ENCODE results near the gene CRB2.
"Not testable (repeated sequence)": the region's sequence is repeated elsewhere in the genome, so short reads cannot be mapped to it uniquely, and the experiment has no call there.

Gene CRB2

DNA sequence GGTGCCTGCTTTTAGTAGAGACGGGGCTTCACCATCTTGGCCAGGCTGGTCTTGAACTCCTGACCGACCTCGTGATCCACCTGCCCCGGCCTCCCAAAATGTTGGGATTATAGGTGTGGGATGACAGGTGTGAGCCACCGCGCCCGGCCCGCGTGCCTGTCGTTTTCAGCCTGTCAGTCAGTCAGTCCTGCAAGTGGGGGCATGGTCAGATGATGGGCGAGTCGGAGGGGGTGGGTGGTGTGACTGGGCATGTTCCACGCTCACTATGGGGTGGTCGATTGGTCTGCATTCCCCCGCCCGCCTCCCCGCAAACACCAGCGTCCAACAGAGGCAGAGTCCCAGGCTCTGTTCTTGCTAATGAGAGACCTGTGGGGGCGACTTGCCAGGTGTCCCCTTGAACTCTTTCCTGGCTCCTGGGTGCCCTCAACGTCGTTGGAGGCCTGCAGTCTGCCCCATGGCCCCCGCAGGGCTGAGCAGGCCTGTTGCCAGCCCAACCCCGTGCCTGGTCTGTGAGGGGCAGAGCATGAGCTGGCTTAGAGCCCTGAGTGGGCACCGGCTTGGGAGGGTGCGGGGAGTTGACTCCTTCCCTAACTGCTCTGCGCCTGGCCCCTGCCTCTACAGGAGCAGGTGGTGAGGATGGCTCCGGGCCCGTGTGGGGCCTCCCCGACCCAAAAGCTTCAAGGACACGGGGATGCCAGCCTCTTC, 23.1 kb downstream of the CRB2 start:
- DNase-seq (ENCODE audit: low read depth in 1 of 2, low spot score in 1 of 2) = no peak

DNA sequence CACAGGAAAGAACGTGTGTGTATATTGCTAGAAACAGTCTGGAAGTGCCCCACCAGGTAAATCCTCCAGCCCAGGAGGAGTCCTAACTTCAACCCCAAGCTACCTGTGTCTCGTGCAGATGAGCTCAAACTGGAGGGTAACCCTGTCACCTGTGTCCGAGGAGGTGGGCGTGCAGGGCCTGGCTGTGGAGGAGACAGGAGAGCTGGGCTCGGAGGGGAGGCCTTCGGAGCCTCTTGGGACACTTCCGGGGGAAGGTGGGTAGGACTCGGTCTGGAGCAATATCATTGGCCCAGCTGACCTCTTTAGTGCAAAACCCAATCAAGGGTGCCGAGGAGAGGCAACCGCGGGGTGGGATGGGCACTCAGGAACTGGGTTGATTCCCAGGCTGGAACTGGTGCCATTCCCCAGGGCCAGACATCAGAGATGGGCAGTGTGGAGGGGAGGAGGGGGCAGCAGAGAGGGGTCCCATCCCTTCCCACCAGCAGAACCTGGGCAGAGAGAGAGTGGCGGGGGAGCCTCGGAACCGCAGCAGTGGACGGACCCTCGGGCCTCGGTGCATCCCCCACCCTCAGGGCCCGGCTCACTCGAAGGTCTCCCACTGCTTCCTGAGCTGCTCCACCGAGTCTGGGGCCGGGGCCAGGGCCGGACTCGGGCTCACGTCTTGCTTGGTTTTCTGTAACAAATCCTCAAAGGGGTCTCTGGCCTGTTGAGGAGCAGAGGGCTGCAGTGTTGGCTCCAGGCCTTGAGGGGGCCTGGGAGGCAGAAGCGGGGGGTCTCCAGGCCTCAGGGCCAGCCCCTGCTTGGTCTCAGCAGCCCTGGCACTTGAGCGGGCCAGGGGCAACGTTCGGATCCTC, 25.1 kb downstream of the CRB2 start:
- no peak for DNase-seq (ENCODE audit: low read depth in 1 of 2, low spot score in 1 of 2)

DNA sequence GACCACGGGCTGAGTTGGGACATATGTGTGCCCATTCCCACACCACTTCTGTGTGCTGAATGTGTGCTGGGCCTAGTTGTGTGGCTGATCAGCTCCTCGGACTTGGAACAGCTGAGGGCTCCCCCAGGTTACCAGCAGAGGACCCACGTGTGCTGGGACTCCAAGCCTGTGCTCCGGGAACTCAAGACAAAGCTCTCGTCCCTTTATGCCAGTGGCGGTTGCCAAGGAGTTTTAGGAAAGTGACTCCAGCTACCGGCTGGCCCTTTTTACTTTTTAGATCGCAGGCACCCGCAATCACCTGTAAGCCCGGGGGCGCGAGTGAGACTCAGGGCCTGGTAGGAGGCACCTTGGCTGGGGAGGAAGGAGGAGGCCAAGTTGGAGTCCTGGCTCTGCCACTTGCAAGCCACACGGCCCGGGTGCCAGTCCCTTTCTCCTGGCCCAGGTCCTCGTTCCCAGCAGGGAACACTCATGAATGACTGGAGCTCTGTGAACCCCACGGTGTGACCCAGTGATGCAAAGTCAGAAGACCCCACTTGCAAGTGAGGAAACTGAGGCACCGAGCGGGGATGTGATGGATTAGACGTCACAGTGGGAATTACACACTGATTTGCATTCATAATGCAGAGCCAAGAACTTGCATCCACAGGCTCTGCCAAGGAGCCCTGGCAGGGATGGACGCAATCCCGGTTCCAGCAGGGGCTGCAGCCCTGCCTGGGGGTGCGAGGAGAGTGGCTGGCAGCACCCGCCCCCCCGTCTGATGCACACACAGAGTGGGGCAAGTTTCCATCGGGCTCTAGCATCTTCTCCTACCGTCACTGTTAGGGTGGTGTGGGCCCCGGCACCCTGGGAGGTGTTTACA, 26.9 kb downstream of the CRB2 start:
- DNase-seq (ENCODE audit: low read depth in 1 of 2, low spot score in 1 of 2) = no peak

- DNase-seq (ENCODE audit: low read depth in 1 of 2, low spot score in 1 of 2) = no peak
These were observed 27.6 kb downstream of the CRB2 start for GRCh38 chr9:123383512-123384170.

- no peak for DNase-seq (ENCODE audit: low read depth in 1 of 2, low spot score in 1 of 2)
These were observed 31.7 kb downstream of the CRB2 start for GRCh38 chr9:123387686-123388085.

- DNase-seq (ENCODE audit: low read depth in 1 of 2, low spot score in 1 of 2) = no peak
These were observed 33.1 kb downstream of the CRB2 start for GRCh38 chr9:123389070-123389469.

DNA sequence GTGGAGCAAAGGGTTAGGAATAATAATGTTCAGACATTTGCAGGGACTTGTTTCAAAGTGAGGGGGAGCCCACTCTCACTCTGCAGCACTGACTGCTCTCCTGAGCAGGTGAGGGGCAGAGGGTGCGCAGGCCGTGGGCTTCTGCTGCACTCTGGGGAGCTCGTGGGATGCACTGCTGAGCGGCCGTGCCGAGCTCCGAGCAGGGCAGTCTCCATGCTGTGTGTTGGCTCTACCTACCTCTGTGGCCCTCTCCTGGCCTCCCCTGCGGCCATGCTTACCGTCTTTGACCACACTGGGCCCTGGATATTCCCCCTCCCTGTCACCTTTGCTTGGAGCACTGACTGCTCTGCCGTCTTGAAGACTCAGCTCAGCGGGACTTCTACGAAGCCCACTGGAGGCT, 33.7 kb downstream of the CRB2 start:
- no peak for DNase-seq (ENCODE audit: low read depth in 1 of 2, low spot score in 1 of 2)

DNA sequence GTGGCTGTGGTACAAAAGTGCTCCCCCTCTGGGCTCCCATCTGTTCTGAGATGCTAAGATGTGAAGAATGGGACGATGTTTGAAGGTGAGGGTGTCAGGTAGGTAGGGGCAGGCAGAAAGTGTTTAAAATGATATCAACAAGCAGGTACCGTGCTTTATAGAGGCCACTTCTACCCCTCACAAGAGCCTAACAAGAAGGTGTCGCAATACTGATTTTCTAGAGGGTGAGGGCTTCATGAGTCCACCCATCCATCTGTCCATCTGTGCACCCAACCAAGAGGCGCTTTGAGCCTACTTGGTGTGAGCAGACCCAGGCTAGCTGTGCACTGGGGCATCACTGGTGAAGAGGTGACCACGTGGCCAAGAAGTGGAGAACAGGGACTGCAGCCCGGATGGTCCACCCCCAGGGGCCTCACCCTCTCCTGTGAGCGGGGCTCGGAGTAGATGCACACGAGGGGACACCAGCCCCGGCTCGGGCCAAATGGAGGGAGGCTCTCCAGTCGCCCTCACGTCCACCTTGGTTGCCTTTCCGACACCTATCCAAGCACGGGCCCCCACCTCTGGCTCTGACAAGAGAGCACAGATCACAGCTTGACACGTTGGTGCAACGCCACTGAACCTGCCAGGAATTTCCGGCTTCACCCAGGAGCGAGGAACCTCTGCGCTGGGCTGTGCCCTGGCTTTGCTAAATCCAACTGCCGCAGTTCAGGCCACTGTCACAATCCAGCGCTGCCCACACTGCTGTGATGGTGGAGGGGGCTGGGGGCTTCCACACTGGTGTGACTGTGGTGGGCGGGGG, 34.5 kb downstream of the CRB2 start:
- DNase-seq (ENCODE audit: low read depth in 1 of 2, low spot score in 1 of 2) = no peak

DNA sequence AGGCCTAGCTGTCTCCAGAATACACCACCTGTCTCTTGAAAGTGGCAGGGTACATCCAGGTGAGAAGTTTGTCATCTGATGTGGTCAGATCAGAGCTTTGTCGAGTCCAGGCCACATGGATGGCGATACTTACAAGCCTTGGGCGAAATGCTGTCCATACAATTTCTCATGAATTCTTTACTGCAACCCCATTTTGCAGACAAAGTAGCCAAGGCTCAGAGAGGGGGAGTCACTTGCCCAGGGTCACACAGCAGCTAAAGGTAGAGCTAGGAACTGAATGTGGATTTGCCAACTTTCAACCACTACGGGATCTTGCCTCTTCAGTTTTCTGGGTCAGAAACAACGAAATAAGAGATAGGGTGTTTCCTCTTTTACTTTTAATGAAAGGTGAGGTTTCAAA, 35.2 kb downstream of the CRB2 start:
- no peak for DNase-seq (ENCODE audit: low read depth in 1 of 2, low spot score in 1 of 2)

GRCh38 chr9:123391946-123392345, 35.9 kb downstream of the CRB2 start:
- DNase-seq (ENCODE audit: low read depth in 1 of 2, low spot score in 1 of 2) = no peak

- DNase-seq (ENCODE audit: low read depth in 1 of 2, low spot score in 1 of 2) = no peak
These were observed 36.8 kb downstream of the CRB2 start for GRCh38 chr9:123392802-123393201.

DNA sequence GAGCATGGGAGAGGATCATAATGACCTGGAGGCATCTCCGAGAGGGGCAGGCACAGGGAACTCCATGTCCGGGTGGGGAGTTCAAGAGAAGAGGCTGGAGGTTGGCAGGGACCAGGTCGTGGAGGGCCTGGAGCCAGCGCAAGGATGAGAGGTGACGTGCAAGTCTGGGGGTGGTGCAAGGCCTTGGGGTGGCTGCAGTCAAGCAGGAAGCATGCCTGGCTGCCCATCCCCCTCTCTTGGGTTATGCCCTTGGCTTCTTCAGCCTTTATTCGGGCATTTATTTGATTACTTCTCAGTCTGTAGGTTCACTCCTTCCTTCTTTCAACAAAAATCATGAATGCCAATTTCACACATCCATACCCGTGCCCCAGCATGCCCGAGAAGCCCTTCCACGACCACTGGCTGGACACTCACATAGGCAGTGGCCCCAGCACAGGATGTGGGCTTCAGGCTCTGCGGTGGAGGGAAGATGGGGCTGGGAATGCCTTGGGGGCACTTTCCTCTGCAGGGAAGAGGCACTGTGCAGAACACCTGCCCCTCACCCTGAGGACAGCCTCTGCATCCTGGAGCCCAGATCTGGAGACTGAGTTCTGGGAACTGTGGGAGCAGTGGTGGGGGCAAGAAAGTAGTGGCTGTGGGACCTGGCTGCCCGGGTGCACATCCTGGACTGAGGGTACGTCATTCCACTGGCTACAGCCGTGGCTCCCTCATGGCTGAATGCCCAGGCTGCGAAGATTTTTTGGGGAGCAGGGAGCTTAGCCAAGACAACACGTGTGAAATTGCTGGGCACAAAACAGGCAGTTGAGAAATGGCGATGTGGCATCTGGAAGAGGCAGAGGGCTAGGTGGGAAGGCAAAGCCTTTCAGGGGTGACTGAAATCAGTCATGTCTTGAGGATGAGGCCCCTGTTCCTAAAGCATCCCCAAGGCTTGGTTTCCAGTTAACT, 38.6 kb downstream of the CRB2 start:
- DNase-seq (ENCODE audit: low read depth in 1 of 2, low spot score in 1 of 2) = no peak

- no peak for DNase-seq (ENCODE audit: low read depth in 1 of 2, low spot score in 1 of 2)
These were observed 39.3 kb downstream of the CRB2 start for GRCh38 chr9:123395276-123395688.

DNA sequence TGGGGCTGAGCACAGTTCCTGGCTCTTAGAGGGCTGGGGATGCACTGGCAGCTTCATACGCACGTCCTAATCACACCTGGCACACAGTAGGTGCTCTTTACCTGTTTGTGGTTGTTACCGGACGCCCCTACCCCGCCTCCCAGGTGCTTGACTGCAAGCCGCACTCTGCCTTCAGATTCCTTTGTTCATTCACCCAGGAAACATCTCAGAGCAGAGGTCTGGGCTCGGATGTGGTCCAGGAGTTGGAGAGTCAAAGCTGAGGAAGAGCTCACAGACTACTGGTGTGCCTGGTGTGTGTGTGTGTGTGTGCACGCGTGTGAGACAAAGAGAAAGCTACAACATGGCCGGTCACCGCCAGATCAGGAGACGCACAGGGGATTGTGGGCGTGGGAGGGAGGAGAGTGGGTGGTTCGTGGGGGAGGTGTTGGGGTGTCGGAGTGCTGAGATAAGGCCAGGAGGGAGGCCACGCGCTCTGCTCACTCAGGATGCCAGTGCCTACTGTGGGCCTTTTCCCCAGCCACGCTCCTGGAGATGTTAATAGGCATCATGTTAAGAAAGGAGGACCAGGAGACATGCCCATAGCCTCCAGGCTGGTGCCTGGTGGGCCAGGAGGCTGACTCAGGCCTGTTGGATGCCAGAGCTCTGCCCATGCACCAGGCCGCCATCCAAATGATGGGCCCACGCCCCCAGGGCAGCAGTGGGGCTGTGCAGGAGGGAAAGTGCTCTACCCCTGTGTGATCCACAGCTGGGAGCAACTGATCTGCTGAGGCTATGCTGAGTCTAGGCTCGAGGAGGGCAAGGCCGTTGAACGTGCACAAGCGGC, 39.9 kb downstream of the CRB2 start:
- DNase-seq (ENCODE audit: low read depth in 1 of 2, low spot score in 1 of 2) = no peak

DNA sequence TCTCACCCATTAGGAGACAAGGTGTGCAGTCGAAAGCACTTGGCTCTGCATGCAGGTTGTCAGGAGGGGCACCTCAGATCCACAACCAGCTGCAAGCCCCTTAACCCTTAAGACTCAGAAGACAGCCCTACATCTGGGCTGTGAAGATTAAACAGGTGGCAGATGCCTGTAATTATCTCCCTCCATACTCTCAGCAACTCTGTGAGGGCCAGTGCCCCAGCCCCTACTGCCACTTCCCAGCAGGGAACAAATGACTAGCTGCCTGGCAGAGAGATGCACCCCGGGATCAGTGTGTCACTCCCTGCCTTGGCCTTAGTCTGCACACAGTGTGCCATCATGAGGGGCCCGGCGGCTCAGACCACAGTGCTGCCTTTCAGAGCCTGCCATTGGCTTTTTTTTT, 42.0 kb downstream of the CRB2 start:
- no peak for DNase-seq (ENCODE audit: low read depth in 1 of 2, low spot score in 1 of 2)

DNA sequence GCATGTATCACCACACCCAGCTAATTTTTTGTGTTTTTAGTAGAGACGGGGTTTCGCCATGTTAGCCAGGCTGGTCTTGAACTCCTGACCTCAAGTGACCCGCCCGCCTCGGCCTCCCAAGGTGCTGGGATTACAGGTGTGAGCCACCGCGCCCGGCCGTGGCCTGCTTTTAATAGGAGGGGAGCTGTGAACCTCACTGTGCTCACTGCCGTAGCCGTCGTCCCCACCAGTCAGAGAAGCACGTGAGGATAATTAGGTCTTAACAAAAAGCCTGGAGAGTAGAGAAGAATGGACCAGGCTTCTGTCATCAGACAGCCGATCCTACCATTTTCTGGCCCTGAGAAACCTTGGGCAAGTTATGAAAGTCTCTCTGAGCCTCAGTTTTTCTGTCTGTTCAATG, 42.9 kb downstream of the CRB2 start:
- not testable (repeated sequence) for DNase-seq (ENCODE audit: low read depth in 1 of 2, low spot score in 1 of 2)

DNA sequence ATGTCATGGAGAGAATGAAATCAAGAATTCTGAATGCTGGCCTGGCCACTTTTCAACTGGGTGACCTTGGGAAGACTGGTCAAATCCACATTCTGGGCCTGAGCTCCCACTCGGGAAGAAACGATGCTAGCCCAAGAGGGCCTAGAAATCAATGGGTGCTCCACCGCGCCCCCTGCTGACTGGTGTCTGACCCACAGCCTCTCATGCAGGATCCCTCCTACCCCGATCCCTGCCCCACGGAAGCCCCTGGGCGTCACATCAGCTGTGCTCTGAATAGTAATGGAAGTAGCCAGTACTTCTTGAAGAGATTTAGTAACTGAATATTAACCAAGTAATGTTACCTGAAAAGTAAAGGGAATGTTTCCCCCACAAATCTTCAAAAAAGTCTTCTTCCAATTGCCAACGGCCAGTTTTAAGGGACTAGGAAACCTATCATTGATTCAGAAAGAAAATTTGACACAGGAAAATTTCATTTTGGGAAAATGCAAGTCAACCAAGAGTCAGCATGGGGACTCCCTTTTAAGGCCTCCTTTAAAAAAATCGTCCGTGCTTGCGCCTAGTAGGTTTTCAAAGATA, 43.9 kb downstream of the CRB2 start:
- DNase-seq (ENCODE audit: low read depth in 1 of 2, low spot score in 1 of 2) = no peak

DNA sequence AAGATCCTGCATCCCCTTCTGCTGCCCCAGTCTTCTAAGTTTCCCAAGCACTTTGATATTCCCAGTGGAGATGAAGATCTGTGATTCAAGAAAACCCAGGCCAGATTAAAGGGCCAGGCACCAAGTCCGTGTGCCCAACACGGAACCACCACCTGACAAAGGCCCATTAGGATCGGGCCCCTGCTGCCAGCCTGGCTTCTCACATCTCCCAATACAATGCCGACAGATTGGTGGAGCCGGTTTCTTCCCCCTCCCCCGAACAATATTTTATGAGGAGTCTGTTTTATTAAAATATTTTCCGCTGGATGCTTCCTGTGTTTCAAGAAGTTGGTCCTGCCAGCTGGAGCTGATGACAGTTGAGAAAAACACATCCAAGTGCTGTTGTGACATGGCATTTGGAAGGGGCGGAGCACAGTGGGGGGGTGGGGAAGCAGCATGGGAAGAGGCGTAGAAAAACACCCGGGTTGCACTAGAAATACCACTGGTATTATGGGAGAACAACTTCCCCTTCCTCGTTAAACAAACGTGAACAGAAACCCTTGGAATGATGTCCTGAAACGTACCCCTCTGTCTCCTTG, 45.0 kb downstream of the CRB2 start:
- no peak for DNase-seq (ENCODE audit: low read depth in 1 of 2, low spot score in 1 of 2)
